BJ (cell line): Measurements from ENCODE around the gene ZMYM1. TPM values are rescaled to one million over a fixed set of nuclear protein-coding genes. Genes with fewer than 3 reads are reported as not detected.

Experiments used
- CTCF ChIA-PET: fragments of 350-600 bp; formaldehyde crosslinking; extraction: SDS; loops from one replicate; lab custom pipeline; 2021; ENCODE audit warnings: antibody characterized with exemption, inconsistent platforms; lab: Yijun Ruan, JAX
- POLR2A ChIA-PET: fragments of 300-600 bp; sonication (Branson Sonifier 250); formaldehyde crosslinking; extraction: SDS; loops from one replicate; lab custom pipeline; 2021; ENCODE audit warnings: antibody characterized with exemption; lab: Charles Lee
- DNase-seq: peaks from one replicate; pipeline ENCODE4 v3.0.0-alpha.2; 2011; ENCODE audit warnings: low read depth
- H3K27me3 ChIP-seq: 2 replicates; pipeline ENCODE4 v1.6.0; 2011; ENCODE audit warnings: low read length; ENCODE audit not compliant: control insufficient read depth, insufficient read depth
- H3K36me3 ChIP-seq: 2 replicates; pipeline ENCODE4 v1.5.1; 2011; ENCODE audit warnings: low read length; ENCODE audit not compliant: control insufficient read depth, insufficient read depth
- H3K4me3 ChIP-seq: 2 replicates; pipeline ENCODE4 v1.5.1; 2011; ENCODE audit warnings: low read depth, mild to moderate bottlenecking, control low read depth, low read length
- polyA plus RNA-seq: library from polyadenylated mRNA; depleted of rRNA; stranded (reverse); fragments of >200 nt; gene quantifications from 2 replicates; pipeline ENCODE4 v1.2.3, GENCODE V29; 2011
- TF ChIP-seq, protein P1 (sequence below): IDR thresholded peaks from 2 replicates; pipeline ENCODE4 v1.5.1; 2011; ENCODE audit warnings: low read depth, mild to moderate bottlenecking, control low read depth, inconsistent platforms, low read length, moderate library complexity; ENCODE audit not compliant: insufficient read depth

Gene ZMYM1
- polyA plus RNA-seq, 1 experiment: 7.0 TPM

- ChIA-PET CTCF (no interaction called here), POLR2A (no interaction called here)
- Histone ChIP-seq H3K36me3 (no peaks in the 10 kb centered on the region; the same call in 1 of the 2 replicates), H3K27me3 (no peaks in the 10 kb centered on the region), H3K4me3 (no peak overlapping the region; the same call in 1 of the 2 replicates)
- DNase-seq: no peak
- TF ChIP-seq, protein P1, sequence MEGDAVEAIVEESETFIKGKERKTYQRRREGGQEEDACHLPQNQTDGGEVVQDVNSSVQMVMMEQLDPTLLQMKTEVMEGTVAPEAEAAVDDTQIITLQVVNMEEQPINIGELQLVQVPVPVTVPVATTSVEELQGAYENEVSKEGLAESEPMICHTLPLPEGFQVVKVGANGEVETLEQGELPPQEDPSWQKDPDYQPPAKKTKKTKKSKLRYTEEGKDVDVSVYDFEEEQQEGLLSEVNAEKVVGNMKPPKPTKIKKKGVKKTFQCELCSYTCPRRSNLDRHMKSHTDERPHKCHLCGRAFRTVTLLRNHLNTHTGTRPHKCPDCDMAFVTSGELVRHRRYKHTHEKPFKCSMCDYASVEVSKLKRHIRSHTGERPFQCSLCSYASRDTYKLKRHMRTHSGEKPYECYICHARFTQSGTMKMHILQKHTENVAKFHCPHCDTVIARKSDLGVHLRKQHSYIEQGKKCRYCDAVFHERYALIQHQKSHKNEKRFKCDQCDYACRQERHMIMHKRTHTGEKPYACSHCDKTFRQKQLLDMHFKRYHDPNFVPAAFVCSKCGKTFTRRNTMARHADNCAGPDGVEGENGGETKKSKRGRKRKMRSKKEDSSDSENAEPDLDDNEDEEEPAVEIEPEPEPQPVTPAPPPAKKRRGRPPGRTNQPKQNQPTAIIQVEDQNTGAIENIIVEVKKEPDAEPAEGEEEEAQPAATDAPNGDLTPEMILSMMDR: no peak
These were observed 46.8 kb upstream of the ZMYM1 start for GRCh38 chr1:35032384-35032739.

DNA sequence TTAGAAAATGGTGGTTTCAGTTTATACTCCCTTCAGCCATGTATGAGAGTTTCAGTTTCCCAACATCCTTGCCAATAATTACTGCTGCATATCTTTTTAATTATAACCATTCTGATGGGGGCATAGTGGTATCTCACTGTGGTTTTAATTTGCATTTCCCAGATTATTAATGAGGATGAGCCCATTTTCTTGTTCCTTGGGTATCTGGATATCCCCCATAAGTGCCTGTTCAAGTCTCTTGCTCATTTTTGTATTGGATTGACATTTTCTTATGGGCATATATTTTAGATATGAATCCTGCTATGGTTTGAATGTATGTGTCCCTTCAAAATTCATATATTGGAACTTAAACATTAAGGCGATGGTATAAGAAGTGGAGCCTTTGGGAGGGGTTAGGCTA, 45.8 kb upstream of the ZMYM1 start:
- ChIA-PET CTCF (no interaction called here), POLR2A (no interaction called here)

DNA sequence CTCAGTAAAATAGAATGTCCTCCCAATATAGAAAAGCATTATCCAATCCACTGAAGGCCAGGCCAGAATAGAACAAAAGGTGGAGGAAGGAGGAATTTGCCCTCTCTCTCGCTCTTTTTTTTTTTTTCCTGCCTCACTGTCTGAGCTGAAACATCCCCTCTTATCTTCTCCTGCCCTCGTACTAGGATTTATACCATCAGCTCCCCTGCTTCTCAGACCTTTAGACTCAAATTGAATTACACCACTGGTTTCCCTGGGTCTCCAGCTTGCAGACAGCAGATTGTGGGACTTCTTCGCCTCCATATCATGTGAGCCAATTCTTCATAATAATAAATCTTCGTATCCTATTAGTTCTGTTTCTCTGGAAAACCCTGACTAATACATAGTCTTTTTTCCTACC, 42.6 kb upstream of the ZMYM1 start:
- CTCF ChIA-PET: no interaction called here
- Histone ChIP-seq H3K4me3 (no peak overlapping the region), H3K27me3 (no peaks in the 10 kb centered on the region), H3K36me3 (no peaks in the 10 kb centered on the region)
- POLR2A ChIA-PET: interaction anchor here (0.6 kb wide), 1 partner anchor 547 kb away, joined by 3 read pairs; no protein-coding TSS in a partner anchor
- no peak for DNase-seq
- TF ChIP-seq, protein P1: no peak

More for the DNA sequence above, 45.8 kb upstream of the ZMYM1 start:
- no peaks in the 10 kb centered on the region for H3K27me3 ChIP-seq
- no peaks in the 10 kb centered on the region; the same call in 1 of the 2 replicates for H3K36me3 ChIP-seq
- DNase-seq: no peak
- no peak overlapping the region for H3K4me3 ChIP-seq
- TF ChIP-seq, protein P1: no peak

GRCh38 chr1:35037206-35037605, 42.0 kb upstream of the ZMYM1 start:
- Histone ChIP-seq H3K36me3 (no peaks in the 10 kb centered on the region), H3K4me3 (no peak overlapping the region), H3K27me3 (no peaks in the 10 kb centered on the region)
- TF ChIP-seq, protein P1: no peak
- POLR2A ChIA-PET: interaction anchor here (0.6 kb wide), 1 partner anchor 548 kb away, joined by 3 read pairs; no protein-coding TSS in a partner anchor
- CTCF ChIA-PET: no interaction called here
- no peak for DNase-seq

- CTCF ChIA-PET: no interaction called here
- no peaks in the 10 kb centered on the region for H3K27me3 ChIP-seq
- H3K36me3 ChIP-seq: no peaks in the 10 kb centered on the region
- POLR2A ChIA-PET: no interaction called here
- TF ChIP-seq, protein P1: no peak
- no peak overlapping the region for H3K4me3 ChIP-seq
- DNase-seq: no peak
These were observed 40.5 kb upstream of the ZMYM1 start for GRCh38 chr1:35038723-35039122.
